OCI-LY1 (cell line): ENCODE measurements around the gene FARS2.

Experiments
- H2AFZ ChIP-seq: fragments of 200-600 bp; sonication (generic), shearing (Covaris generic); 2 replicates; pipeline ENCODE4 v1.6.0; 2014; ENCODE audit warnings: antibody characterized with exemption, mild to moderate bottlenecking, low read length
- H3F3A ChIP-seq: fragments of 200-600 bp; sonication (generic), shearing (Covaris generic); 2 replicates; pipeline ENCODE4 v1.6.0; 2014; ENCODE audit warnings: mild to moderate bottlenecking, antibody characterized with exemption, low read length, moderate library complexity; ENCODE audit not compliant: insufficient read depth
- H3K27ac ChIP-seq: fragments of 200-600 bp; sonication (generic); 2 replicates; pipeline ENCODE4 v1.5.1; 2014; ENCODE audit warnings: low read length, mixed run types, mild to moderate bottlenecking, low read depth; ENCODE audit not compliant: poor library complexity, severe bottlenecking
- H3K27me3 ChIP-seq: fragments of 200-600 bp; sonication (generic); 2 replicates; pipeline ENCODE4 v1.6.0; 2014; ENCODE audit warnings: antibody characterized with exemption, mild to moderate bottlenecking, low read length, moderate library complexity; ENCODE audit not compliant: insufficient read depth
- H3K36me3 ChIP-seq: fragments of 200-600 bp; sonication (generic); 2 replicates; pipeline ENCODE4 v1.6.1; 2014; ENCODE audit warnings: mild to moderate bottlenecking, antibody characterized with exemption, low read length, moderate library complexity, mixed read lengths; ENCODE audit not compliant: insufficient read depth
- H3K4me1 ChIP-seq: fragments of 200-600 bp; sonication (generic); 2 replicates; pipeline ENCODE4 v1.5.1; 2014; ENCODE audit warnings: mild to moderate bottlenecking, low read length, moderate library complexity; ENCODE audit not compliant: insufficient read depth, severe bottlenecking
- H3K4me2 ChIP-seq: fragments of 200-600 bp; sonication (generic), shearing (Covaris generic); 2 replicates; pipeline ENCODE4 v1.6.1; 2014; ENCODE audit warnings: low read length
- H3K4me3 ChIP-seq: fragments of 200-600 bp; sonication (generic); 2 replicates; pipeline ENCODE4 v1.5.1; 2014; ENCODE audit warnings: low read length, low read depth, mild to moderate bottlenecking, mixed read lengths; ENCODE audit not compliant: poor library complexity, severe bottlenecking
- H3K79me2 ChIP-seq: fragments of 200-600 bp; shearing (Covaris generic); 2 replicates; pipeline ENCODE4 v1.6.1; 2016; ENCODE audit warnings: mixed run types, low read length, mixed read lengths; ENCODE audit not compliant: insufficient read depth
- H3K9ac ChIP-seq: fragments of 200-600 bp; sonication (generic), shearing (Covaris generic); 2 replicates; pipeline ENCODE4 v1.6.1; 2014; ENCODE audit warnings: mild to moderate bottlenecking, low read length, mixed read lengths
- H3K9me2 ChIP-seq: fragments of 200-600 bp; sonication (generic), shearing (Covaris generic); 2 replicates; pipeline ENCODE4 v1.6.1; 2014; ENCODE audit warnings: low read depth, mild to moderate bottlenecking, low read length, mixed read lengths
- H3K9me3 ChIP-seq: fragments of 200-600 bp; shearing (Covaris generic); 2 replicates; pipeline ENCODE4 v1.6.1; 2014; ENCODE audit warnings: low read length, mixed read lengths
- H4K20me1 ChIP-seq: fragments of 200-600 bp; sonication (generic), shearing (Covaris generic); 2 replicates; pipeline ENCODE4 v1.6.0; 2016; ENCODE audit warnings: mild to moderate bottlenecking, low read length; ENCODE audit not compliant: insufficient read depth
- EZH2 ChIP-seq: fragments of 200-600 bp; sonication (generic), shearing (Covaris generic); IDR thresholded peaks from 2 replicates; pipeline ENCODE4 v1.8.0; 2017; ENCODE audit warnings: borderline replicate concordance, mixed run types, mild to moderate bottlenecking, antibody characterized with exemption, low read length, moderate library complexity, mixed read lengths
- TF ChIP-seq, protein P1 (sequence below): fragments of 200-600 bp; sonication (generic), shearing (Covaris generic); IDR thresholded peaks from 2 replicates; pipeline ENCODE4 v1.5.1; 2017; ENCODE audit warnings: mild to moderate bottlenecking, antibody characterized with exemption, low read length, moderate library complexity, mixed read lengths

Gene FARS2

DNA sequence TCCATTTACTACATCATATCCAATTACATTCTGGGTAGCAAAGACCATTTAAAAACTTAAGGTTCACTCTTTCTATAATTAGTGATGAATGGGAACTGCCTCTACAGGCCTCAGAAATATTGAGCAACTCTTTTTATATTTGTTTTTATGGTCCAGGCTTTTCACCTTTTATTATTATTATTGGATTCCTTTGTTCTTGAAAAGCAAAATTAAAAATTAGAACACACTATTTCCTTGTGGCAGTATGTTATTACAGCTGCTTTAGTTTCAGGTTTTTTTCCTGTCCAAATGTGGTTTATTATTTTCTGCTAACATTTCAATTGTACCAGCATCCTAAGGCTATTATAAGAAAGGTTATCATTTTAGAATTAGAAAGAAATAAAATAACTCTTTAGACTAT lies 150.1 kb downstream of the FARS2 start:
- Histone ChIP-seq H3K79me2 (no peaks in the 10 kb centered on the region), H3K9me2 (no peaks in the 10 kb centered on the region), H3K36me3 (no peaks in the 10 kb centered on the region), H3F3A (no peaks in the 10 kb centered on the region), H3K9me3 (no peaks in the 10 kb centered on the region), H3K4me1 (no peaks in the 10 kb centered on the region), H3K4me3 (no peak overlapping the region), H3K9ac (no peak overlapping the region), H2AFZ (no peak overlapping the region), H4K20me1 (no peaks in the 10 kb centered on the region), H3K27me3 (no peaks in the 10 kb centered on the region), H3K27ac (no peak overlapping the region), H3K4me2 (no peak overlapping the region)
- no peak for TF ChIP-seq EZH2
- TF ChIP-seq, protein P1, sequence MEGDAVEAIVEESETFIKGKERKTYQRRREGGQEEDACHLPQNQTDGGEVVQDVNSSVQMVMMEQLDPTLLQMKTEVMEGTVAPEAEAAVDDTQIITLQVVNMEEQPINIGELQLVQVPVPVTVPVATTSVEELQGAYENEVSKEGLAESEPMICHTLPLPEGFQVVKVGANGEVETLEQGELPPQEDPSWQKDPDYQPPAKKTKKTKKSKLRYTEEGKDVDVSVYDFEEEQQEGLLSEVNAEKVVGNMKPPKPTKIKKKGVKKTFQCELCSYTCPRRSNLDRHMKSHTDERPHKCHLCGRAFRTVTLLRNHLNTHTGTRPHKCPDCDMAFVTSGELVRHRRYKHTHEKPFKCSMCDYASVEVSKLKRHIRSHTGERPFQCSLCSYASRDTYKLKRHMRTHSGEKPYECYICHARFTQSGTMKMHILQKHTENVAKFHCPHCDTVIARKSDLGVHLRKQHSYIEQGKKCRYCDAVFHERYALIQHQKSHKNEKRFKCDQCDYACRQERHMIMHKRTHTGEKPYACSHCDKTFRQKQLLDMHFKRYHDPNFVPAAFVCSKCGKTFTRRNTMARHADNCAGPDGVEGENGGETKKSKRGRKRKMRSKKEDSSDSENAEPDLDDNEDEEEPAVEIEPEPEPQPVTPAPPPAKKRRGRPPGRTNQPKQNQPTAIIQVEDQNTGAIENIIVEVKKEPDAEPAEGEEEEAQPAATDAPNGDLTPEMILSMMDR = no peak

DNA sequence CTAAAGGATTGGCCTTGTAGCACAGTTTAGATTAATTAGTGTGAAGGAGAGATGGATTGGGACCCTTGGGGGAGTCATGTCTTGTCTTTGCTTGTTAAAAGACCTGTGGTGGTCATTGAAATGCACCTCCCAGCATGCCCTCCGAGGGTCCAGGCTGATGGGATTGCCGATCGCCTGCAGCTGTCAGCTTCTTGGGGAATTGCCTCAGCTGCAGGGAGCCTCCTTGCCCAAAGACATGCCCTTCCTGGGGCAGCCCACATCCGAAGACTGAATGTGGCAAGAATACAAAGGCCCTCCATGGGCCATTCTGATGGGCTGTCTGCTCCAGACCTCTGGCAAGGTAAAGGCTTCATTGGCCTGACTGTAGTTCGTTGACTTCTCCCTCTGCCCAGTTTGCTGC lies 150.7 kb downstream of the FARS2 start:
- H3K27me3 ChIP-seq = no peaks in the 10 kb centered on the region
- H3K4me1 ChIP-seq = no peaks in the 10 kb centered on the region
- no peak overlapping the region for H3K27ac ChIP-seq
- H3K4me2 ChIP-seq = no peak overlapping the region
- H2AFZ ChIP-seq = no peak overlapping the region
- no peak overlapping the region for H3K4me3 ChIP-seq
- H3K36me3 ChIP-seq = no peaks in the 10 kb centered on the region
- no peaks in the 10 kb centered on the region for H4K20me1 ChIP-seq
- H3K79me2 ChIP-seq = no peaks in the 10 kb centered on the region
- H3K9me3 ChIP-seq = no peaks in the 10 kb centered on the region
- no peaks in the 10 kb centered on the region for H3F3A ChIP-seq
- H3K9ac ChIP-seq = no peak overlapping the region
- TF ChIP-seq, protein P1 = no peak
- no peak for TF ChIP-seq EZH2
- no peaks in the 10 kb centered on the region for H3K9me2 ChIP-seq

DNA sequence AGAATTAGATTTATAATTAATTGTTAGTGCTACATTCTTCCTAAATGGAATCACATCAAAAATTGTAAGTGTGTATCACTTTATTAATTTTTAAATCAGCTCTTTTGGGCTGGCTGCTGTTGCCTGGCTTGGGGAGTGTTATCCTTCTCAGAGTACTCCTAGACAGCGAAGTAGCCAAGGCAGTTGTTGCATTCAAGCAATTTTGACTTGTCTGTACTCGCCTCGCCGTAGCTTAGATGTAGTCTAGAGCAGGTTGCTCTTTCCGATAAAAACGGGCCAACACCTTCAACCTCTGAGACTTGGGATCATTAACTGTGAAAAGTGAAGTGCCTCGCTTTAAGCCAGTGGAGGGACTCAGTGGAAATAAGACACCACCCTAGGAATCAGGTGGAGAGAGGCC lies 151.3 kb downstream of the FARS2 start:
- TF ChIP-seq, protein P1 = no peak
- TF ChIP-seq EZH2 = no peak
- Histone ChIP-seq H2AFZ (no peak overlapping the region), H3K4me2 (no peak overlapping the region), H3K9me3 (no peaks in the 10 kb centered on the region), H3K36me3 (no peaks in the 10 kb centered on the region), H3K4me3 (no peak overlapping the region), H3K9me2 (no peaks in the 10 kb centered on the region), H4K20me1 (no peaks in the 10 kb centered on the region), H3K4me1 (no peaks in the 10 kb centered on the region), H3K27ac (no peak overlapping the region), H3F3A (no peaks in the 10 kb centered on the region), H3K27me3 (no peaks in the 10 kb centered on the region), H3K79me2 (no peaks in the 10 kb centered on the region), H3K9ac (no peak overlapping the region)
